Hematopoietic multipotent progenitor cell (in vitro differentiated cells): ENCODE results near the gene ABCC4. TPM values are rescaled to one million over a fixed set of nuclear protein-coding genes. Genes with fewer than 3 reads are reported as not detected.

Source experiments
- DNase-seq, 3 donors: peaks; one replicate each; pipeline ENCODE4 v3.0.0-alpha.2; 2011 to 2015; ENCODE audit warnings: low read depth in 2 of 3, low spot score in 2 of 3
- total RNA-seq: library from RNA; depleted of rRNA; stranded (reverse); fragments of >200 nt; gene quantifications from one replicate; pipeline ENCODE4 v1.2.3, GENCODE V29; 2012

ABCC4 gene
- total RNA-seq, 1 donor, result 27.2 TPM

DNA sequence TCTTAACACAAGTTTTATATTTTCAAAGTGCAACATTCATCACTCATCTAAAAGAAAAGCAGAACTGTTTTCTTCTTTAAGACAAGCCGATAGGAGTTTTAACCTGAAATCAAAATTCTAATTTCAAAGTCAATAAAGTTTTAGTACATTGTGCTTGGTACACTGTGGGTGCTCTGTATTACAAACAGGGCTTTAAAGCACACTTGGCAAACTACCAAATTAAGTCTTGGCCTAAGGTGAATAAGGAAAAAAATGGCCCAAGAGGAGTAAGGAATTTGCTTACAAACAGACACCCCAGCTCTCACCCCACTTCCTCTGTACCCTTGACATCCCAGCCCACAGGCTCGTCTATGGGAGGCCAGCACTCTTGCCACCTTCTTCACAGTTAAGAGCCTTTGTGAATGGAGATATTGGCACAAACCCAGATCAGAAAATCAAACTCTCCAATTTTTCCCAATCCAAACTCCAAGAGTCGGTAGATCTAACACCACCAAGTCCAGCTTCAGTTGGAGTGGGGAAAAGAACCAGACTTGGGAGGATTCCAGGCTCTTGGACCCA is 66.0 kb downstream of the ABCC4 start:
- DNase-seq, result no peak

DNA sequence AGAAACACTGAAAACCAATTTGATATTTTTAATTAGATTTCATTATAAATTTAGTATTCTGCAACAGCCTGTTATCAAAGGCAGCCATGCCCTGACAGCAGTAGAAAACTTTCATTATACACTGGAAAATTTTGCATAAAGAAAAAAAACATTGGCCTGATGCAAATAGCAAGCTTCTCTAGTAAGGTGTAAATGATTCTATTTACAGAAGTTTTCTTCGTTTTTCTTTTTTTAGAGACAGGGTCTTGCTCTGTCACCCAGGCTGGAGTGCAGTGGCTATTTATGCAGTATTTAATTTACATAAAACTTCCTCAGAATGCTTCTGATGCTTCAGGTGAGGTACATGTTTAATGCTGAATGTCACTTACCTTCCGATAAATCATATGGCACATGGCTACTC is 67.0 kb downstream of the ABCC4 start:
- no peak for DNase-seq

DNA sequence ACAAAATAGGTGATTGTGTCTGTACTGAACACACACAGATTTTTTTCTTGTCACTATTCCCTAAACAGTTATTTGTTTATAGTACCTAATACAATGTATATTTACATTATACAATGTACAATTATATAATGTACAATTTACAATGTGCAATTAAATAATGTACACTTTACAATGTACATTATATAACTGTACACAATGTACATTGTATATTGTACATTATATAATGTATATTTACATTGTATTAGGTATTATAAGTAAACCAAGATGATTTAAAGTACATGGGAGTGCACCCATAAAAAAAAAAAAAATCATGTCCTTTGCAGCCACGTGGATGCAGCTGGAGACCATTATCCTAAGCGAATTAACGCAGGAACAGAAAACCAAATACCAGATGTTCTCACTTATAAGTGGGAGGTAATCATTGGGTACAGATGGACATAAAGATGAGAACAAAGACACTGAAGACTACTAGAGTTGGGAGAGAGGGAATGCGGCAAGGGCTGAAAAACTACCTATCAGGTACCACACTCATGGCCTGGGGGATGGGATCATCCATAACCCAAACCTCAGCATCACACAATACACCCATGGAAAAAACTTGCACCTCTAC is 68.1 kb downstream of the ABCC4 start:
- no peak for DNase-seq

DNA sequence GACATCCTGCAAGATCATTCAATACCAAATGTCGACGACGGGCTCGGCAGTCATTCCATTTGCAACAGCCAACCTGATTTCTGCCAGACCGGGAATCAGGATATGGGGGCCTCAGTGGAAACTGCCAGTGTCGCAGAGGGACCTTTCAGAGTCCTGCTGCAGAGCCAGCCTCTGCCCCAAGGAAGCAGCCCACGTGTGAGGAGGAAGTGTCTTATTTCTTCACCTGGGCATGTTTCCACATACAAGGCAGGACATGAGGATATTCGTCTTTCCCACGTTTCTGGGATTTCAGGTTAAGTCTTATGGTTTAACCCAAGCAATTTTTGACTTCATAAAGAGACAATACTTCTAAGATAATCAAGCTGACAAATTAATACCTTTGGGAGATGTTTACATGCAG is 69.9 kb downstream of the ABCC4 start:
- no peak for DNase-seq

DNA sequence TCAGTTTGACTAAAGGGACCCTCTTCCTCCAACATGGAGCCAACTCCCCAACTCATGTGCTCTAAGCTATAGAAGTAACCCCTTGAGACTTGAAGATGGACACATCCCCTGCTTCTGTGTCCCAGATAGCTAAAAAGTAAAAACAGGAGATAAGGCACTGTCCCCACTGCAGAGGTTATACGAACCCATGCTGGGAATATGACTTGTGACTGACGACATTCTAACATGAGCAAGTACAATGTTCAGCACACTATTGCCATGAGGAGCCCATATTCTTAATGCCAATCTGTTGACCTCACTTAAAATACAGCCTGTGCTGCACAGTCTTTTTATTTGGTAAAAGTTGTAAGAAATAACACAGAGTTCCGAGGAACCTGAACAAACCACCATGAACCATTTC is 71.4 kb downstream of the ABCC4 start:
- DNase-seq, result no peak

DNA sequence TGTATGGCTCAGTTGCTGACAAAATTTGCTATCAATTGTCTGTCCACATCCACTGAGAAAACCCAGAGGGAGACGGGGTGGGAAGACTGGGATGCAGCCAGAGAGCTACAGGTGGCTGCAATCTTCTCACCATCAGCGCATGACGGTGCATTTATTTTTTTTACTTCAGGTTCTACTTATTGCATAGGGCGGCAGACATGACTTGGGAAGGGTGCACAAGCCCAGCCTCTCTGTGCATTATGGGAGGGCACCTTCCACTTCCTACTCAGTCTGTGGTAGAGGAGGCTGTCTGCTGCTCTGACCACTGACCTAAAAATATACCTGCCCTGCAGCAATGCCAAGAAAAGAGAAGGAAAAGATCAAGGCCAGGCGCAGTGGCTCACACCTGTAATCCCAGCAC is 73.1 kb downstream of the ABCC4 start:
- no peak for DNase-seq

- DNase-seq, result peak in 2 of 3 donors; percentile 70 to 91
Observed at GRCh38 chr13:95226932-95227695, 74.1 kb downstream of the ABCC4 start.

GRCh38 chr13:95226476-95226875 is 74.8 kb downstream of the ABCC4 start:
- DNase-seq, result no peak

- no peak for DNase-seq
Observed at GRCh38 chr13:95226050-95226449, 75.2 kb downstream of the ABCC4 start.

- no peak for DNase-seq
Observed at GRCh38 chr13:95224064-95224463, 77.2 kb downstream of the ABCC4 start.

- DNase-seq, result no peak
Observed at GRCh38 chr13:95222733-95223018, 78.6 kb downstream of the ABCC4 start.

- no peak for DNase-seq
Observed at GRCh38 chr13:95221971-95222732, 79.1 kb downstream of the ABCC4 start.

GRCh38 chr13:95220611-95221010 is 80.6 kb downstream of the ABCC4 start:
- DNase-seq, result no peak

GRCh38 chr13:95217920-95218830 is 83.1 kb downstream of the ABCC4 start:
- DNase-seq, result no peak

- DNase-seq, result no peak
Observed at GRCh38 chr13:95216182-95216581, 85.1 kb downstream of the ABCC4 start.

DNA sequence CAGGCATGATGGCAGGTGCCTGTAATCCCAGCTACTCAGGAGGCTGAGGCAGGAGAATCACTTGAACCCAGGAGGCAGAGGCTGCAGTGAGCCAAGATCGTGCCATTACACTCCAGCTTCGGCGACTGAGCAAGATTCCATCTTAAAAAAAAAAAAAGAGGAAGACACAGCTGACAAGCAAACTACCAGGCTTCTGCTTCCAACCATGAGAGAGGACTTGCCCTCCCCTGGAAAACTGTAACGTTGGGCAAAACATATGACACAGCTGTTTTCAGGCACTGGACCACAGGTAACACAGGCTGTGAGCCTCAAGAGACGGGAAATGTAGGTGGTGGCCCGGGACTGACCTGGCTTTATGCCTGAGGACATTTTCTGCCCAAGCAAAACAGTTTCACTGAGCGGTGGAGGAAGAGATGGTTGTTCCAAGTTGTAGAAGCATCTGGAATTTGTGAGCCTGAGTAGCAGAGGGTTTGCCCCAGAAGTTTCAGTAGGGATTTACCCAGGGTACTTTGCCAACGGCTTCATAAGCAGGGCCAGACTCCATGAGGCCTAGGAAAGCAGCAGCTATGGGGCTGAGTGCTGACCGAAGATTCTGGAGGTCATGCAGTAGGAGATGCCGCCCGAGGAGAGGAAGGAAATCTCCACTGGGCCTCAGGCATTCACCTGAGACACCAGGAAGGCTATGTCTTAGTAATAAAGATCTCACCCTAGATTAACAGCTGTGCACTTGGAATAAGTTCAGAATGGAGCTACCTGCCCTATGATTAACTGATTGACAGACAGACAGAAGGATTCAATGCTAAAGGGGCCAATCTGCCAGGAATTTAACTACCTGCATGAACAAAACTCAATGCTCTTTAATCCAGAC is 88.0 kb downstream of the ABCC4 start:
- peak in 1 of 3 donors; percentile 23 for DNase-seq

DNA sequence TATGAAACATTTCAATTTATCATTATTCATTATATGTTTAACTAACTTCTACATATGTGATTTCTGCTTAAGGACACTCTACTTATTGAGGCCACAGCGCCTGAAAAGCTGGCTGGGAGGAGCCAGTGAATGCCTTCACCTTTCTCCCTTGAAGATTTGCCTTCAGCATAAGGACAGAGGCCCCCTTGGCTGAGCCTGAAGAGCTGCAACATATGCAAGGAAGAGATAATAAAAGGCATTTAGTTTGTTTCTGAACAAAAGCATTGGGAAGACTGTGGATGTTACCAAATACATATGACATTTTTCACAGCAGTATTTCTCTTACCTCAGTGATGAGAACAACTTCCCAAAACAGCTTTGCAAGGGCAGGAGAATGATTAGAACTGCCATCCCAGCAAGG is 92.1 kb downstream of the ABCC4 start:
- no peak for DNase-seq

GRCh38 chr13:95207769-95208366 is 93.4 kb downstream of the ABCC4 start:
- DNase-seq, result no peak

GRCh38 chr13:95206116-95206515 is 95.1 kb downstream of the ABCC4 start:
- DNase-seq, result no peak
